ENCODE results near the gene TSPAN5.
"Not testable (repeated sequence)": the region's sequence is repeated elsewhere in the genome, so short reads cannot be mapped to it uniquely, and the experiment has no call there.

The TSPAN5 gene

GRCh38 chr4:98484031-98484430 lies 174.4 kb downstream of the TSPAN5 start:
- Histone ChIP-seq H3K9ac (ENCODE audit: low read length) (no peak overlapping the region), H3K27ac (ENCODE audit: low read depth, low read length) (no peak overlapping the region), H3K9me3 (ENCODE audit: control insufficient read depth, insufficient read depth, low read depth, low read length) (no peaks in the 10 kb centered on the region), H3K4me3 (ENCODE audit: low read depth, low read length) (no peak overlapping the region), H3K36me3 (ENCODE audit: control insufficient read depth, insufficient read depth, low read length) (no peaks in the 10 kb centered on the region), H3K4me1 (ENCODE audit: control insufficient read depth, insufficient read depth, low read length) (peaks cover 21% of the 10 kb centered on the region), H3K27me3 (ENCODE audit: control insufficient read depth, insufficient read depth, low read length) (no peaks in the 10 kb centered on the region)

- H3K36me3 ChIP-seq (ENCODE audit: control insufficient read depth, insufficient read depth, low read length): no peaks in the 10 kb centered on the region
- H3K9me3 ChIP-seq (ENCODE audit: control insufficient read depth, insufficient read depth, low read depth, low read length): no peaks in the 10 kb centered on the region
- no peak overlapping the region for H3K9ac ChIP-seq (ENCODE audit: low read length)
- H3K27ac ChIP-seq (ENCODE audit: low read depth, low read length): no peak overlapping the region
- peaks cover 21% of the 10 kb centered on the region for H3K4me1 ChIP-seq (ENCODE audit: control insufficient read depth, insufficient read depth, low read length)
- no peak overlapping the region for H3K4me3 ChIP-seq (ENCODE audit: low read depth, low read length)
- H3K27me3 ChIP-seq (ENCODE audit: control insufficient read depth, insufficient read depth, low read length): no peaks in the 10 kb centered on the region
Measured at GRCh38 chr4:98482847-98483806, 175.3 kb downstream of the TSPAN5 start.

- no peak overlapping the region for H3K27ac ChIP-seq (ENCODE audit: low read depth, low read length)
- H3K4me3 ChIP-seq (ENCODE audit: low read depth, low read length): no peak overlapping the region
Measured at GRCh38 chr4:98482503-98482846, 175.9 kb downstream of the TSPAN5 start.

GRCh38 chr4:98481167-98481566 lies 177.2 kb downstream of the TSPAN5 start:
- Histone ChIP-seq H3K9ac (ENCODE audit: low read length) (no peak overlapping the region), H3K36me3 (ENCODE audit: control insufficient read depth, insufficient read depth, low read length) (0 out of 2 replicates have a peak, but pooled peaks cover 2% of the 10 kb centered on the region), H3K4me1 (ENCODE audit: control insufficient read depth, insufficient read depth, low read length) (peaks cover 12% of the 10 kb centered on the region), H3K9me3 (ENCODE audit: control insufficient read depth, insufficient read depth, low read depth, low read length) (no peaks in the 10 kb centered on the region), H3K27ac (ENCODE audit: low read depth, low read length) (no peak overlapping the region), H3K4me3 (ENCODE audit: low read depth, low read length) (no peak overlapping the region), H3K27me3 (ENCODE audit: control insufficient read depth, insufficient read depth, low read length) (no peaks in the 10 kb centered on the region)

More at GRCh38 chr4:98482503-98482846, 175.9 kb downstream of the TSPAN5 start:
- Histone ChIP-seq H3K4me1 (ENCODE audit: control insufficient read depth, insufficient read depth, low read length) (peaks cover 21% of the 10 kb centered on the region), H3K9me3 (ENCODE audit: control insufficient read depth, insufficient read depth, low read depth, low read length) (no peaks in the 10 kb centered on the region), H3K27me3 (ENCODE audit: control insufficient read depth, insufficient read depth, low read length) (no peaks in the 10 kb centered on the region), H3K36me3 (ENCODE audit: control insufficient read depth, insufficient read depth, low read length) (no peaks in the 10 kb centered on the region), H3K9ac (ENCODE audit: low read length) (no peak overlapping the region)

GRCh38 chr4:98480535-98480934 lies 177.9 kb downstream of the TSPAN5 start:
- Histone ChIP-seq H3K27ac (ENCODE audit: low read depth, low read length) (no peak overlapping the region), H3K4me3 (ENCODE audit: low read depth, low read length) (no peak overlapping the region), H3K36me3 (ENCODE audit: control insufficient read depth, insufficient read depth, low read length) (0 out of 2 replicates have a peak, but pooled peaks cover 4% of the 10 kb centered on the region), H3K9me3 (ENCODE audit: control insufficient read depth, insufficient read depth, low read depth, low read length) (no peaks in the 10 kb centered on the region), H3K4me1 (ENCODE audit: control insufficient read depth, insufficient read depth, low read length) (peaks cover 10% of the 10 kb centered on the region), H3K9ac (ENCODE audit: low read length) (no peak overlapping the region), H3K27me3 (ENCODE audit: control insufficient read depth, insufficient read depth, low read length) (no peaks in the 10 kb centered on the region)

GRCh38 chr4:98479590-98479989 lies 178.8 kb downstream of the TSPAN5 start:
- H3K27me3 ChIP-seq (ENCODE audit: control insufficient read depth, insufficient read depth, low read length); H3K9ac ChIP-seq (ENCODE audit: low read length); H3K27ac ChIP-seq (ENCODE audit: low read depth, low read length); H3K9me3 ChIP-seq (ENCODE audit: control insufficient read depth, insufficient read depth, low read depth, low read length); H3K4me3 ChIP-seq (ENCODE audit: low read depth, low read length); H3K4me1 ChIP-seq (ENCODE audit: control insufficient read depth, insufficient read depth, low read length); H3K36me3 ChIP-seq (ENCODE audit: control insufficient read depth, insufficient read depth, low read length): not testable (repeated sequence)

- no peaks in the 10 kb centered on the region for H3K9me3 ChIP-seq (ENCODE audit: control insufficient read depth, insufficient read depth, low read depth, low read length)
- no peak overlapping the region for H3K9ac ChIP-seq (ENCODE audit: low read length)
- no peak overlapping the region for H3K4me3 ChIP-seq (ENCODE audit: low read depth, low read length)
- no peak overlapping the region for H3K27ac ChIP-seq (ENCODE audit: low read depth, low read length)
- H3K27me3 ChIP-seq (ENCODE audit: control insufficient read depth, insufficient read depth, low read length): no peaks in the 10 kb centered on the region
- H3K4me1 ChIP-seq (ENCODE audit: control insufficient read depth, insufficient read depth, low read length): no peaks in the 10 kb centered on the region
- H3K36me3 ChIP-seq (ENCODE audit: control insufficient read depth, insufficient read depth, low read length): 0 out of 2 replicates have a peak, but pooled peaks cover 4% of the 10 kb centered on the region
Measured at GRCh38 chr4:98476891-98477290, 181.5 kb downstream of the TSPAN5 start.

GRCh38 chr4:98474408-98474844 lies 184.0 kb downstream of the TSPAN5 start:
- H3K36me3 ChIP-seq (ENCODE audit: control insufficient read depth, insufficient read depth, low read length): 0 out of 2 replicates have a peak, but pooled peaks cover 4% of the 10 kb centered on the region
- H3K9me3 ChIP-seq (ENCODE audit: control insufficient read depth, insufficient read depth, low read depth, low read length): no peaks in the 10 kb centered on the region
- no peaks in the 10 kb centered on the region for H3K27me3 ChIP-seq (ENCODE audit: control insufficient read depth, insufficient read depth, low read length)
- no peaks in the 10 kb centered on the region for H3K4me1 ChIP-seq (ENCODE audit: control insufficient read depth, insufficient read depth, low read length)
- H3K27ac ChIP-seq (ENCODE audit: low read depth, low read length): no peak overlapping the region
- H3K9ac ChIP-seq (ENCODE audit: low read length): no peak overlapping the region
- H3K4me3 ChIP-seq (ENCODE audit: low read depth, low read length): no peak overlapping the region

- H3K9me3 ChIP-seq (ENCODE audit: control insufficient read depth, insufficient read depth, low read depth, low read length): no peaks in the 10 kb centered on the region
- H3K4me3 ChIP-seq (ENCODE audit: low read depth, low read length): no peak overlapping the region
- H3K27me3 ChIP-seq (ENCODE audit: control insufficient read depth, insufficient read depth, low read length): no peaks in the 10 kb centered on the region
- H3K9ac ChIP-seq (ENCODE audit: low read length): no peak overlapping the region
- no peak overlapping the region for H3K27ac ChIP-seq (ENCODE audit: low read depth, low read length)
- H3K4me1 ChIP-seq (ENCODE audit: control insufficient read depth, insufficient read depth, low read length): no peaks in the 10 kb centered on the region; the same call in 1 of the 2 replicates
- 0 out of 2 replicates have a peak, but pooled peaks cover 4% of the 10 kb centered on the region for H3K36me3 ChIP-seq (ENCODE audit: control insufficient read depth, insufficient read depth, low read length)
Measured at GRCh38 chr4:98473046-98473445, 185.4 kb downstream of the TSPAN5 start.

GRCh38 chr4:98470831-98471230 lies 187.6 kb downstream of the TSPAN5 start:
- H3K27me3 ChIP-seq (ENCODE audit: control insufficient read depth, insufficient read depth, low read length): no peaks in the 10 kb centered on the region
- no peak overlapping the region for H3K4me3 ChIP-seq (ENCODE audit: low read depth, low read length)
- H3K27ac ChIP-seq (ENCODE audit: low read depth, low read length): no peak overlapping the region
- H3K4me1 ChIP-seq (ENCODE audit: control insufficient read depth, insufficient read depth, low read length): no peaks in the 10 kb centered on the region; the same call in 1 of the 2 replicates
- H3K36me3 ChIP-seq (ENCODE audit: control insufficient read depth, insufficient read depth, low read length): no peaks in the 10 kb centered on the region
- H3K9ac ChIP-seq (ENCODE audit: low read length): no peak overlapping the region
- no peaks in the 10 kb centered on the region for H3K9me3 ChIP-seq (ENCODE audit: control insufficient read depth, insufficient read depth, low read depth, low read length)

- Histone ChIP-seq H3K9ac (ENCODE audit: low read length) (no peak overlapping the region), H3K36me3 (ENCODE audit: control insufficient read depth, insufficient read depth, low read length) (no peaks in the 10 kb centered on the region), H3K9me3 (ENCODE audit: control insufficient read depth, insufficient read depth, low read depth, low read length) (no peaks in the 10 kb centered on the region), H3K27ac (ENCODE audit: low read depth, low read length) (no peak overlapping the region), H3K4me1 (ENCODE audit: control insufficient read depth, insufficient read depth, low read length) (no peaks in the 10 kb centered on the region; the same call in 1 of the 2 replicates), H3K4me3 (ENCODE audit: low read depth, low read length) (no peak overlapping the region), H3K27me3 (ENCODE audit: control insufficient read depth, insufficient read depth, low read length) (no peaks in the 10 kb centered on the region)
Measured at GRCh38 chr4:98470366-98470765, 188.0 kb downstream of the TSPAN5 start.
